GM19239 (cell line): Measurements from ENCODE around the gene RAB3GAP2.
A peak's percentile ranks its signal among the peaks of the same experiment; 100 is the strongest.
"Not testable (repeated sequence)": the region's sequence is repeated elsewhere in the genome, so short reads cannot be mapped to it uniquely, and the experiment has no call there.

ENCODE experiments used
- DNase-seq: peaks from one replicate; pipeline ENCODE4 v3.0.0; 2011; ENCODE audit warnings: low spot score; ENCODE audit not compliant: insufficient read length
- FAIRE-seq: peaks from 2 replicates; lab custom pipeline; 2011; peaks lifted over from hg19 to GRCh38; lab: Jason Lieb, UNC

The RAB3GAP2 gene

GRCh38 chr1:220291580-220291979, 19.3 kb upstream of the RAB3GAP2 start:
- FAIRE-seq (no peak), DNase-seq (no peak)

- DNase-seq = no peak
- no peak for FAIRE-seq
Measured at GRCh38 chr1:220290140-220290761, 18.0 kb upstream of the RAB3GAP2 start.

GRCh38 chr1:220287129-220287528, 14.9 kb upstream of the RAB3GAP2 start:
- FAIRE-seq (no peak), DNase-seq (no peak)

- no peak for DNase-seq
- no peak for FAIRE-seq
Measured at GRCh38 chr1:220283625-220284024, 11.4 kb upstream of the RAB3GAP2 start.

GRCh38 chr1:220281159-220281574, 8.9 kb upstream of the RAB3GAP2 start:
- no peak for FAIRE-seq
- no peak for DNase-seq

GRCh38 chr1:220280249-220280648, 8.0 kb upstream of the RAB3GAP2 start:
- FAIRE-seq = no peak

GRCh38 chr1:220278991-220279390, 6.7 kb upstream of the RAB3GAP2 start:
- no peak for FAIRE-seq
- no peak for DNase-seq

More at GRCh38 chr1:220280249-220280648, 8.0 kb upstream of the RAB3GAP2 start:
- DNase-seq = no peak

GRCh38 chr1:220275430-220275829, 3.2 kb upstream of the RAB3GAP2 start:
- DNase-seq (no peak), FAIRE-seq (no peak)

GRCh38 chr1:220274251-220274855, 2.1 kb upstream of the RAB3GAP2 start:
- FAIRE-seq (no peak), DNase-seq (no peak)

GRCh38 chr1:220272841-220273090, 513 bp upstream of the RAB3GAP2 start:
- DNase-seq = no peak
- FAIRE-seq = no peak

GRCh38 chr1:220271706-220272046, 577 bp downstream of the RAB3GAP2 start:
- peak; percentile 64 for FAIRE-seq
- DNase-seq = no peak

- DNase-seq (no peak), FAIRE-seq (no peak)
Measured at GRCh38 chr1:220269036-220269435, 3.2 kb downstream of the RAB3GAP2 start.

- FAIRE-seq = no peak
- no peak for DNase-seq
Measured at GRCh38 chr1:220267630-220268029, 4.6 kb downstream of the RAB3GAP2 start.

GRCh38 chr1:220260228-220260627, 12.0 kb downstream of the RAB3GAP2 start:
- DNase-seq, FAIRE-seq: not testable (repeated sequence)

GRCh38 chr1:220259756-220260155, 12.5 kb downstream of the RAB3GAP2 start:
- FAIRE-seq = not testable (repeated sequence)

GRCh38 chr1:220256194-220256593, 16.1 kb downstream of the RAB3GAP2 start:
- DNase-seq, FAIRE-seq: not testable (repeated sequence)

More at GRCh38 chr1:220259756-220260155, 12.5 kb downstream of the RAB3GAP2 start:
- not testable (repeated sequence) for DNase-seq

- DNase-seq (no peak), FAIRE-seq (no peak)
Measured at GRCh38 chr1:220255204-220255603, 17.0 kb downstream of the RAB3GAP2 start.

- DNase-seq, FAIRE-seq: not testable (repeated sequence)
Measured at GRCh38 chr1:220253290-220253689, 19.0 kb downstream of the RAB3GAP2 start.

GRCh38 chr1:220251272-220251671, 21.0 kb downstream of the RAB3GAP2 start:
- DNase-seq = no peak
- no peak for FAIRE-seq

- DNase-seq = no peak
- no peak for FAIRE-seq
Measured at GRCh38 chr1:220250681-220251080, 21.6 kb downstream of the RAB3GAP2 start.

GRCh38 chr1:220249522-220249921, 22.7 kb downstream of the RAB3GAP2 start:
- no peak for DNase-seq
- no peak for FAIRE-seq

- FAIRE-seq, DNase-seq: not testable (repeated sequence)
Measured at GRCh38 chr1:220248715-220249265, 23.5 kb downstream of the RAB3GAP2 start.
